Keratinocyte (primary cell): Measurements from ENCODE around the gene CEP85L. TPM values are rescaled to one million over a fixed set of nuclear protein-coding genes. Genes with fewer than 3 reads are reported as not detected.

Source experiments
- DNase-seq: peaks from one replicate; pipeline ENCODE4 v3.0.0-alpha.2; 2011; ENCODE audit warnings: low read depth, missing footprints, low spot score
- FAIRE-seq: peaks from 2 replicates; lab custom pipeline; 2011; peaks lifted over from hg19 to GRCh38; lab: Jason Lieb, UNC
- H2AFZ ChIP-seq: 2 replicates; pipeline ENCODE4 v1.6.0; 2012; ENCODE audit warnings: low read length, control low read depth, inconsistent platforms; ENCODE audit not compliant: control insufficient read depth
- H3K27ac ChIP-seq: 2 replicates; pipeline ENCODE4 v1.5.1; 2011; ENCODE audit warnings: low read length; ENCODE audit not compliant: control insufficient read depth, insufficient read depth
- H3K27me3 ChIP-seq: 3 replicates; pipeline ENCODE4 v1.6.0; 2011; ENCODE audit warnings: low read length; ENCODE audit not compliant: control insufficient read depth, insufficient read depth; ENCODE audit errors: extremely low read depth
- H3K36me3 ChIP-seq, 2 experiments: 2 replicates in 1 of 2; 3 replicates in 1 of 2; pipeline ENCODE4 v1.5.1; 2011; ENCODE audit warnings: low read length in 2 of 2, mild to moderate bottlenecking in 1 of 2; ENCODE audit not compliant: control insufficient read depth in 2 of 2, insufficient read depth in 2 of 2; ENCODE audit errors: extremely low read depth in 1 of 2
- H3K4me1 ChIP-seq: 3 replicates; pipeline ENCODE4 v1.5.1; 2011; ENCODE audit warnings: low read length; ENCODE audit not compliant: control insufficient read depth, insufficient read depth; ENCODE audit errors: extremely low read depth
- H3K4me2 ChIP-seq: 3 replicates; pipeline ENCODE4 v1.6.0; 2011; ENCODE audit warnings: low read depth, low read length; ENCODE audit not compliant: control insufficient read depth, insufficient read depth; ENCODE audit errors: extremely low read depth
- H3K4me3 ChIP-seq, 3 experiments: fragments of 200-600 bp in 1 of 3; sonication (generic) in 1 of 3; 2 replicates in 2 of 3; 3 replicates in 1 of 3; pipeline ENCODE4 v1.5.1; 2011 to 2016; ENCODE audit warnings: low read length in 3 of 3, mild to moderate bottlenecking in 3 of 3, control low read depth in 2 of 3, inconsistent platforms in 1 of 3, low read depth in 1 of 3, mixed read lengths in 1 of 3, mixed run types in 1 of 3, moderate library complexity in 1 of 3; ENCODE audit not compliant: control insufficient read depth in 2 of 3, insufficient read depth in 2 of 3; ENCODE audit errors: extremely low read depth in 1 of 3
- H3K79me2 ChIP-seq: 2 replicates; pipeline ENCODE4 v1.6.0; 2012; ENCODE audit warnings: low read length; ENCODE audit not compliant: control insufficient read depth, insufficient read depth
- H3K9ac ChIP-seq: 3 replicates; pipeline ENCODE4 v1.6.0; 2011; ENCODE audit warnings: low read length; ENCODE audit not compliant: control insufficient read depth, insufficient read depth; ENCODE audit errors: extremely low read depth
- H3K9me1 ChIP-seq: 3 replicates; pipeline ENCODE4 v1.6.0; 2011; ENCODE audit warnings: low read length; ENCODE audit not compliant: control insufficient read depth, insufficient read depth; ENCODE audit errors: extremely low read depth
- H3K9me3 ChIP-seq: 2 replicates; pipeline ENCODE4 v1.5.1; 2012; ENCODE audit warnings: low read depth, low read length; ENCODE audit not compliant: control insufficient read depth
- H4K20me1 ChIP-seq: 3 replicates; pipeline ENCODE4 v1.6.0; 2011; ENCODE audit warnings: low read length; ENCODE audit not compliant: control insufficient read depth, insufficient read depth; ENCODE audit errors: extremely low read depth
- CTCF ChIP-seq, 3 experiments: IDR thresholded peaks in 1 of 3; conservative IDR thresholded peaks in 1 of 3; optimal IDR thresholded peaks in 1 of 3; 2 replicates in 2 of 3; 3 replicates in 1 of 3; pipeline versions ENCODE3 to v1.5.1; 2011; ENCODE audit warnings: low read length in 3 of 3, mild to moderate bottlenecking in 3 of 3, moderate library complexity in 2 of 3, control low read depth in 1 of 3, inconsistent platforms in 1 of 3; ENCODE audit not compliant: insufficient read depth in 2 of 3; ENCODE audit errors: extremely low read depth in 1 of 3
- EZH2 ChIP-seq: IDR thresholded peaks from one replicate; pipeline ENCODE4 v1.6.1; 2012; ENCODE audit warnings: inconsistent platforms, mild to moderate bottlenecking, low read length, moderate library complexity
- dilution Hi-C: fragments of 300-500 bp; cut with MboI; formaldehyde crosslinking; loops from one replicate; pipeline ENCODE4 v1.7.0; 2020; ENCODE audit warnings: low sequenced_read_pairs; ENCODE audit not compliant: extremely low pct_ligation_motif_present
- polyA plus RNA-seq, 5 experiments: library from polyadenylated mRNA; depleted of rRNA in 3 of 5; stranded (reverse) in 3 of 5; stranded (forward) in 1 of 5; unstranded in 1 of 5; fragments of >200 nt; gene quantifications; 1 replicate in 1 of 5; 2 replicates in 3 of 5; 3 replicates in 1 of 5; pipeline versions ENCODE4 v1.2.1 to v1.2.3, GENCODE V29; 2011 to 2012; ENCODE audit warnings: missing spikeins in 2 of 5, low read depth in 1 of 5, low replicate concordance in 1 of 5

Gene CEP85L
- polyA plus RNA-seq, 1 donor (not counting 4 experiments of a cell fraction or from before 2014, with no cell fraction given): 3.5 TPM

- Histone ChIP-seq H3K4me2 (no peak overlapping the region), H3K4me3 (no peak overlapping the region), H3K36me3 (no peaks in the 10 kb centered on the region), H2AFZ (no peak overlapping the region), H3K9me1 (no peaks in the 10 kb centered on the region), H3K9ac (no peak overlapping the region), H3K27ac (no peak overlapping the region), H3K9me3 (no peaks in the 10 kb centered on the region), H4K20me1 (no peaks in the 10 kb centered on the region), H3K4me1 (no peaks in the 10 kb centered on the region), H3K27me3 (no peaks in the 10 kb centered on the region), H3K79me2 (no peaks in the 10 kb centered on the region)
- dilution Hi-C loops: no loop called here
- FAIRE-seq (no peak), DNase-seq (no peak)
- no peak for TF ChIP-seq EZH2
Measured at GRCh38 chr6:118558464-118559217, 92.8 kb downstream of the CEP85L start.

- no peak for TF ChIP-seq CTCF (optimal IDR thresholded peaks at IDR 0.05 in 1 of 3, IDR thresholded peaks at IDR 0.05 in 1 of 3, conservative IDR thresholded peaks at IDR 0.05 in 1 of 3; ENCODE audit: extremely low read depth in 1 of 3, insufficient read depth in 2 of 3, low read length in 3 of 3)
- TF ChIP-seq EZH2: no peak
- Histone ChIP-seq H3K79me2 (no peaks in the 10 kb centered on the region), H3K4me1 (no peaks in the 10 kb centered on the region), H3K4me3 (no peak overlapping the region), H4K20me1 (no peaks in the 10 kb centered on the region), H3K36me3 (no peaks in the 10 kb centered on the region), H3K27me3 (no peaks in the 10 kb centered on the region), H3K9ac (no peak overlapping the region), H3K27ac (no peak overlapping the region), H3K9me3 (no peaks in the 10 kb centered on the region), H2AFZ (no peak overlapping the region), H3K9me1 (no peaks in the 10 kb centered on the region), H3K4me2 (no peak overlapping the region)
- dilution Hi-C loops: no loop called here
- FAIRE-seq (no peak), DNase-seq (no peak)
Measured at GRCh38 chr6:118554698-118555097, 96.7 kb downstream of the CEP85L start.
